ENCODE data around the gene INPP5D. TPM values are rescaled to one million over a fixed set of nuclear protein-coding genes. Genes with fewer than 3 reads are reported as not detected.

INPP5D gene
- total and polyA plus RNA-seq, 4 donors, result 7.6 to 26.1 (median 25.3) TPM

DNA sequence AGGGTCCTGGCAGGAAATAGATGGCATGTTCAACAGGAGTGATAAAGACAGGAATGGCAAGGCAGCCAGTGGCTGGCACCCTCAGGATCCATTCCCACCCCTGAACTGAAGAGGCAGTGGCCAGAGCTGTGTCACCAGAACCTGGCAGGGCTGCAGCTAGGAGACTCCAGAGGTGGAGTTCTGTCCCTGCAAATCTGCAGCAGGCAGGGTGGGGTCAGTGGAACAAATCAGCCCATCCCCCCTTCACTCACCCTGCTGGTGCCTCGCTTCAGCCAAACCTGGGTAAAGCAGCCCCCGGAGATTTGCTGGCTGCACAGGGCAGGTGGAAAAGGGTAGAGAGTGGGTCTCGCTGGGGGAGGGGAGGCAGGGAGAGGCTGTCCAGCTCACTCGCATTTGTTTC, 12.7 kb downstream of the INPP5D start:
- Histone ChIP-seq H3K4me3 (no peak overlapping the region), H3K9ac (ENCODE audit: insufficient read depth in 1 of 2, low read length in 2 of 2) (no peak overlapping the region), H3K9me3 (ENCODE audit: control insufficient read depth in 4 of 4, insufficient read depth in 3 of 4, low read length in 3 of 4) (peaks cover 0 to 3% (median 0%) of the 10 kb centered on the region in 4 donors), H3K36me3 (ENCODE audit: control insufficient read depth in 4 of 4, insufficient read depth in 4 of 4, low read length in 4 of 4) (peaks cover 0 to 3% (median 0%) of the 10 kb centered on the region in 4 donors), H3K27ac (ENCODE audit: low read depth in 1 of 2, low read length in 1 of 2) (no peak overlapping the region), H3K4me1 (ENCODE audit: control insufficient read depth in 5 of 5, insufficient read depth in 5 of 5, low read length in 5 of 5) (peaks cover 0 to 8% (median 0%) of the 10 kb centered on the region in 5 donors), H3K27me3 (ENCODE audit: control insufficient read depth in 3 of 3, insufficient read depth in 3 of 3, low read length in 2 of 3) (peaks cover 0 to 4% (median 2%) of the 10 kb centered on the region in 3 donors)
- ATAC-seq (ENCODE audit: insufficient read depth, low FRiP score) (no peak), DNase-seq (no peak)
- TF ChIP-seq, protein P1, sequence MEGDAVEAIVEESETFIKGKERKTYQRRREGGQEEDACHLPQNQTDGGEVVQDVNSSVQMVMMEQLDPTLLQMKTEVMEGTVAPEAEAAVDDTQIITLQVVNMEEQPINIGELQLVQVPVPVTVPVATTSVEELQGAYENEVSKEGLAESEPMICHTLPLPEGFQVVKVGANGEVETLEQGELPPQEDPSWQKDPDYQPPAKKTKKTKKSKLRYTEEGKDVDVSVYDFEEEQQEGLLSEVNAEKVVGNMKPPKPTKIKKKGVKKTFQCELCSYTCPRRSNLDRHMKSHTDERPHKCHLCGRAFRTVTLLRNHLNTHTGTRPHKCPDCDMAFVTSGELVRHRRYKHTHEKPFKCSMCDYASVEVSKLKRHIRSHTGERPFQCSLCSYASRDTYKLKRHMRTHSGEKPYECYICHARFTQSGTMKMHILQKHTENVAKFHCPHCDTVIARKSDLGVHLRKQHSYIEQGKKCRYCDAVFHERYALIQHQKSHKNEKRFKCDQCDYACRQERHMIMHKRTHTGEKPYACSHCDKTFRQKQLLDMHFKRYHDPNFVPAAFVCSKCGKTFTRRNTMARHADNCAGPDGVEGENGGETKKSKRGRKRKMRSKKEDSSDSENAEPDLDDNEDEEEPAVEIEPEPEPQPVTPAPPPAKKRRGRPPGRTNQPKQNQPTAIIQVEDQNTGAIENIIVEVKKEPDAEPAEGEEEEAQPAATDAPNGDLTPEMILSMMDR (IDR thresholded peaks at IDR 0.05; ENCODE audit: control extremely low read depth, extremely low read depth), result no peak
- WGBS, 2 donors, result 83 to 88% methylated on average over 4 of the region's 4 CpGs

- Histone ChIP-seq H3K36me3 (ENCODE audit: control insufficient read depth in 4 of 4, insufficient read depth in 4 of 4, low read length in 4 of 4) (peaks cover 0 to 3% (median 0%) of the 10 kb centered on the region in 4 donors), H3K4me1 (ENCODE audit: control insufficient read depth in 5 of 5, insufficient read depth in 5 of 5, low read length in 5 of 5) (peaks cover 0 to 9% (median 0%) of the 10 kb centered on the region in 5 donors), H3K9me3 (ENCODE audit: control insufficient read depth in 4 of 4, insufficient read depth in 3 of 4, low read length in 3 of 4) (peaks cover 0 to 3% (median 0%) of the 10 kb centered on the region in 4 donors), H3K27me3 (ENCODE audit: control insufficient read depth in 3 of 3, insufficient read depth in 3 of 3, low read length in 2 of 3) (peaks cover 0 to 4% (median 2%) of the 10 kb centered on the region in 3 donors), H3K9ac (ENCODE audit: insufficient read depth in 1 of 2, low read length in 2 of 2) (no peak overlapping the region), H3K27ac (ENCODE audit: low read depth in 1 of 2, low read length in 1 of 2) (no peak overlapping the region), H3K4me3 (no peak overlapping the region)
- TF ChIP-seq, protein P1 (IDR thresholded peaks at IDR 0.05; ENCODE audit: control extremely low read depth, extremely low read depth), result no peak
- DNase-seq, result no peak
- ATAC-seq (ENCODE audit: insufficient read depth, low FRiP score), result no peak
- 71 to 74% methylated on average over 7 of the region's 7 CpGs for WGBS, 2 donors
These were observed 14.0 kb downstream of the INPP5D start for GRCh38 chr2:233074106-233074505.

GRCh38 chr2:233075141-233075965, 15.2 kb downstream of the INPP5D start:
- WGBS, 2 donors, result 34 to 45% methylated on average over 6 of the region's 6 CpGs
- Histone ChIP-seq H3K4me3 (no peak overlapping the region), H3K9ac (ENCODE audit: insufficient read depth in 1 of 2, low read length in 2 of 2) (no peak overlapping the region), H3K36me3 (ENCODE audit: control insufficient read depth in 4 of 4, insufficient read depth in 4 of 4, low read length in 4 of 4) (peaks cover 0 to 3% (median 0%) of the 10 kb centered on the region in 4 donors), H3K27me3 (ENCODE audit: control insufficient read depth in 3 of 3, insufficient read depth in 3 of 3, low read length in 2 of 3) (peaks cover 0 to 4% (median 2%) of the 10 kb centered on the region in 3 donors), H3K27ac (ENCODE audit: low read depth in 1 of 2, low read length in 1 of 2) (peak overlapping the region in 1 of 2 donors; percentile 35), H3K4me1 (ENCODE audit: control insufficient read depth in 5 of 5, insufficient read depth in 5 of 5, low read length in 5 of 5) (peaks cover 0 to 9% (median 0%) of the 10 kb centered on the region in 5 donors), H3K9me3 (ENCODE audit: control insufficient read depth in 4 of 4, insufficient read depth in 3 of 4, low read length in 3 of 4) (peaks cover 0 to 3% (median 0%) of the 10 kb centered on the region in 4 donors)
- no peak for DNase-seq
- TF ChIP-seq, protein P1 (IDR thresholded peaks at IDR 0.05; ENCODE audit: control extremely low read depth, extremely low read depth), result no peak
- ATAC-seq (ENCODE audit: insufficient read depth, low FRiP score), result no peak

Measured in lung (tissue), 12 donors.